Astrocyte of the hippocampus (primary cell): Measurements from ENCODE around the gene PUS10.
"Not testable (repeated sequence)": the region's sequence is repeated elsewhere in the genome, so short reads cannot be mapped to it uniquely, and the experiment has no call there.

Experiments
- DNase-seq: peaks from one replicate; pipeline ENCODE4 v3.0.0; 2011; ENCODE audit warnings: low read depth, low spot score

The PUS10 gene

GRCh38 chr2:60934165-60934722 lies 83.8 kb downstream of the PUS10 start:
- DNase-seq, result no peak

GRCh38 chr2:60932954-60933353 lies 85.1 kb downstream of the PUS10 start:
- no peak for DNase-seq

GRCh38 chr2:60932061-60932460 lies 86.0 kb downstream of the PUS10 start:
- DNase-seq, result not testable (repeated sequence)

- DNase-seq, result no peak
Measured at GRCh38 chr2:60926741-60927552, 91.1 kb downstream of the PUS10 start.

GRCh38 chr2:60925994-60926740 lies 91.9 kb downstream of the PUS10 start:
- peak; percentile 21 for DNase-seq

- DNase-seq, result no peak
Measured at GRCh38 chr2:60907329-60907728, 110.7 kb downstream of the PUS10 start.

GRCh38 chr2:60906395-60906794 lies 111.7 kb downstream of the PUS10 start:
- DNase-seq, result no peak

GRCh38 chr2:60905867-60906266 lies 112.2 kb downstream of the PUS10 start:
- not testable (repeated sequence) for DNase-seq

- not testable (repeated sequence) for DNase-seq
Measured at GRCh38 chr2:60901296-60901695, 116.8 kb downstream of the PUS10 start.

- DNase-seq, result no peak
Measured at GRCh38 chr2:60899892-60900249, 118.2 kb downstream of the PUS10 start.

GRCh38 chr2:60899230-60899891 lies 118.7 kb downstream of the PUS10 start:
- no peak for DNase-seq

GRCh38 chr2:60898567-60898966 lies 119.5 kb downstream of the PUS10 start:
- no peak for DNase-seq
